HEK293T (cell line): ENCODE data around the gene IGSF8.

ENCODE experiments used
- CTCF ChIA-PET: fragments of 350-600 bp; formaldehyde crosslinking; extraction: SDS; loops from one replicate; lab custom pipeline; 2021; ENCODE audit warnings: antibody characterized with exemption, inconsistent platforms; lab: Yijun Ruan, JAX
- POLR2A ChIA-PET: fragments of 350-600 bp; formaldehyde crosslinking; extraction: SDS; loops from one replicate; lab custom pipeline; 2020; ENCODE audit warnings: antibody characterized with exemption, inconsistent platforms; lab: Yijun Ruan, JAX
- DNase-seq: peaks from one replicate; pipeline ENCODE4 v3.0.0; 2012; ENCODE audit warnings: mixed read lengths; ENCODE audit errors: extremely low spot score
- ARNT ChIP-seq: fragments of 450-650 bp; IDR thresholded peaks from 2 replicates; pipeline ENCODE4 v1.6.1; 2017; ENCODE audit warnings: mild to moderate bottlenecking
- BHLHE40 ChIP-seq: fragments of 450-650 bp; IDR thresholded peaks from 2 replicates; pipeline ENCODE4 v1.6.1; 2016; ENCODE audit warnings: mild to moderate bottlenecking, moderate library complexity, borderline replicate concordance
- CTBP1 ChIP-seq: fragments of 450-650 bp; IDR thresholded peaks from 2 replicates; pipeline ENCODE4 v1.6.1; 2016; ENCODE audit warnings: borderline replicate concordance
- ELF4 ChIP-seq: fragments of 450-650 bp; IDR thresholded peaks from 2 replicates; pipeline ENCODE4 v1.6.1; 2017; ENCODE audit warnings: antibody characterized with exemption
- FOXA1 ChIP-seq: fragments of 450-650 bp; IDR thresholded peaks from 2 replicates; pipeline ENCODE4 v1.6.1; 2016; ENCODE audit warnings: mild to moderate bottlenecking
- FOXK2 ChIP-seq: fragments of 450-650 bp; IDR thresholded peaks from 2 replicates; pipeline ENCODE4 v1.6.1; 2016; ENCODE audit warnings: mild to moderate bottlenecking
- FOXM1 ChIP-seq: fragments of 450-650 bp; IDR thresholded peaks from 2 replicates; pipeline ENCODE4 v1.6.1; 2017; ENCODE audit warnings: mild to moderate bottlenecking, borderline replicate concordance
- HDGF ChIP-seq: fragments of 450-650 bp; IDR thresholded peaks from 2 replicates; pipeline ENCODE4 v1.6.1; 2017; ENCODE audit warnings: antibody characterized with exemption, borderline replicate concordance
- L3MBTL2 ChIP-seq: fragments of 450-650 bp; conservative IDR thresholded peaks from 2 replicates; pipeline ENCODE4 v1.6.1; 2016; ENCODE audit warnings: mild to moderate bottlenecking
- LEF1 ChIP-seq: fragments of 450-650 bp; IDR thresholded peaks from 2 replicates; pipeline ENCODE4 v1.6.1; 2017; ENCODE audit warnings: mild to moderate bottlenecking, borderline replicate concordance
- NFRKB ChIP-seq: fragments of 450-650 bp; IDR thresholded peaks from 2 replicates; pipeline ENCODE4 v1.6.1; 2016; ENCODE audit warnings: mild to moderate bottlenecking, moderate library complexity
- PKNOX1 ChIP-seq: fragments of 450-650 bp; IDR thresholded peaks from 2 replicates; pipeline ENCODE4 v1.6.1; 2016
- SP1 ChIP-seq: fragments of 450-650 bp; IDR thresholded peaks from 2 replicates; pipeline ENCODE4 v1.6.1; 2017
- SUZ12 ChIP-seq: fragments of 450-650 bp; IDR thresholded peaks from 2 replicates; pipeline ENCODE4 v1.6.1; 2016; ENCODE audit warnings: mild to moderate bottlenecking
- TARDBP ChIP-seq: fragments of 450-650 bp; IDR thresholded peaks from 2 replicates; pipeline ENCODE4 v1.6.1; 2016
- ZNF384 ChIP-seq: fragments of 450-650 bp; IDR thresholded peaks from 2 replicates; pipeline ENCODE4 v1.6.1; 2016

The IGSF8 gene

GRCh38 chr1:160095382-160096105 is 2.9 kb downstream of the IGSF8 start:
- ChIA-PET POLR2A (no interaction called here), CTCF (interaction anchor here (0.6 to 1.7 kb wide), 3 partner anchors 10 to 49 kb away, joined by 3 to 7 read pairs (median 5); no protein-coding TSS in a partner anchor)
- no peak for DNase-seq
- TF ChIP-seq TARDBP (no peak), FOXM1 (no peak), ELF4 (no peak), ARNT (no peak), PKNOX1 (no peak), ZNF384 (no peak)

- POLR2A ChIA-PET: no interaction called here
- CTCF ChIA-PET: no interaction called here
- no peak for DNase-seq
Observed at GRCh38 chr1:160094806-160095205, 3.6 kb downstream of the IGSF8 start.

DNA sequence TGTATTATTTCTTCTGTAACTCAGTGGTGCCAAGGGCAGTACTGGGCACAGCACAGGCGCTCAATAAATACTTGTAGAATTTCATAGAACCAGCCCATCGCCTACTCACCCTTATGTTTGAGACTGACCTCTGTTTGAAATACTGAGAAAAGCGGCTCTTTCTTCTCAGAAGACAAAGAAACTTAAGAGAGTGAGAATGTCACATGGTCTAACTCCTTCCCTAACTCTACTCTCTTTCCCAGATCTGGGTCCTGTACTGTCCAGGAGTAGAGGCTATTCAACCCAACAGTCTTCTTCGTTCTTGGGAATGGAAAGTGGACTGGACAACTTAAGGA is 4.2 kb downstream of the IGSF8 start:
- DNase-seq: no peak
- ChIA-PET CTCF (interaction anchor here (0.8 kb wide), 1 partner anchor 9 kb away, joined by 4 read pairs; no protein-coding TSS in a partner anchor), POLR2A (no interaction called here)
- no peak for TF ChIP-seq TARDBP
- TF ChIP-seq L3MBTL2: no peak
- no peak for TF ChIP-seq FOXA1
- no peak for TF ChIP-seq ARNT
- TF ChIP-seq PKNOX1: no peak
- no peak for TF ChIP-seq FOXM1
- no peak for TF ChIP-seq ELF4
- no peak for TF ChIP-seq FOXK2

More at GRCh38 chr1:160094806-160095205, 3.6 kb downstream of the IGSF8 start:
- no peak for TF ChIP-seq ELF4
- TF ChIP-seq PKNOX1: no peak
- TF ChIP-seq ZNF384: no peak
- TF ChIP-seq NFRKB: no peak
- no peak for TF ChIP-seq SP1
- TF ChIP-seq CTBP1: no peak
- no peak for TF ChIP-seq SUZ12
- TF ChIP-seq FOXM1: no peak
- no peak for TF ChIP-seq BHLHE40
- TF ChIP-seq L3MBTL2: no peak
- TF ChIP-seq HDGF: no peak
- TF ChIP-seq FOXK2: no peak

DNA sequence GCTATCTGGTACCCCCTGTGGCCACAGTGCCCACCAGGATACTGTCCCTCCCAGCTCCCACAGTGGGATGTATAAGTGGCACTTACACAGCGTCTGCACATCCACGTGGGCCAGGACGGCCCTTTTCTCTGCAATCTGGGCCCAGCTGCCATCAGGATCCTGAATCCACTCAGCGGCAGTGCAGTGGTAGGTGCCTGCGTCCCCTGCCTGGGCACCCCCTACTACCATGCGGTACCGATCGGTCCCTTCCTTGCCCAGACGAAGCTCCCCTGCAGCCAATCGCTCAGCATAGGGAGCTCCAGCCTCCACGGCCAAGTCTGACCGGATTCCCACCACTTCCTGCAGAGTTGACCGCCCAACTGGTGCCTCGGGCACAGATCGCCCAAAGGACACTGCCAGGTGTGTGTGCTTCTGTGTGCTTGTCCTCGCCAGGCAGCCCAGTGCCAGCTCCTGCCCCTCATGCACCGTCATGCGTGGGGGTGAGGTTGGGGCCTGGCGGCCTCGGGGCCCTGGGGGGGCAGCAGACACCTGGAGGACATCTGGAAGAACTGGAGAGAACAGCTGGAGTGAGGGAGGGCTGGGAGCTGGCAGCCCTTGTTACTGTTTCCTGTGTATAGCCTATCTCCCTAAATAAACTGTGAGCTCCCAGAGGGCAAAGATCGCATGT is 4.7 kb downstream of the IGSF8 start:
- TF ChIP-seq HDGF: no peak
- TF ChIP-seq ELF4: no peak
- no peak for TF ChIP-seq BHLHE40
- no peak for TF ChIP-seq L3MBTL2
- TF ChIP-seq SUZ12: no peak
- TF ChIP-seq FOXA1: no peak
- TF ChIP-seq NFRKB: no peak
- no peak for TF ChIP-seq ARNT
- no peak for TF ChIP-seq SP1
- no peak for TF ChIP-seq LEF1
- TF ChIP-seq PKNOX1: no peak
- no peak for TF ChIP-seq FOXM1
- no peak for TF ChIP-seq TARDBP
- no peak for TF ChIP-seq CTBP1
- TF ChIP-seq FOXK2: no peak
- no peak for TF ChIP-seq ZNF384
- no peak for DNase-seq
- POLR2A ChIA-PET: no interaction called here
- CTCF ChIA-PET: interaction anchor here (0.8 kb wide), 1 partner anchor 8 kb away, joined by 4 read pairs; no protein-coding TSS in a partner anchor

GRCh38 chr1:160093069-160093395 is 5.4 kb downstream of the IGSF8 start:
- ChIA-PET POLR2A (no interaction called here), CTCF (no interaction called here)
- no peak for DNase-seq
- no peak for TF ChIP-seq PKNOX1
- no peak for TF ChIP-seq SP1
- TF ChIP-seq ZNF384: no peak
- TF ChIP-seq CTBP1: no peak
